K562 (cell line): ENCODE data around the gene CBL.

Experiments used
- CBFB ChIP-seq: sonication (generic); formaldehyde crosslinking; IDR thresholded peaks from 2 replicates; pipeline ENCODE4 v1.4.0; 2020; ENCODE audit warnings: mild to moderate bottlenecking, missing genetic modification reagents
- FOS ChIP-seq: IDR thresholded peaks from 3 replicates; pipeline ENCODE4 v1.6.1; 2011; ENCODE audit not compliant: insufficient read length; ENCODE audit errors: extremely low read depth
- NCOA2 ChIP-seq, 2 experiments: fragments of 450-650 bp; IDR thresholded peaks; 2 replicates each; pipeline ENCODE4 v1.6.1; 2018; ENCODE audit warnings: mild to moderate bottlenecking in 2 of 2, moderate library complexity in 1 of 2; ENCODE audit not compliant: partially characterized antibody in 2 of 2
- NFE2L1 ChIP-seq: fragments of 450-650 bp; IDR thresholded peaks from 2 replicates; pipeline ENCODE4 v1.6.1; 2016; ENCODE audit warnings: missing genetic modification characterization, low read depth, mild to moderate bottlenecking, missing compliant biosample characterization, moderate library complexity, borderline replicate concordance
- POLR2A ChIP-seq: fragments of 450-650 bp; conservative IDR thresholded peaks from 2 replicates; pipeline ENCODE4 v1.6.1; 2016
- POLR2AphosphoS5 ChIP-seq: IDR thresholded peaks from 2 replicates; pipeline ENCODE4 v1.6.1; 2011; ENCODE audit warnings: mild to moderate bottlenecking, low read depth, low read length, moderate library complexity; ENCODE audit not compliant: control insufficient read depth, insufficient read depth
- SIX5 ChIP-seq, 2 experiments: IDR thresholded peaks; 2 replicates each; pipeline ENCODE4 v1.6.1; 2011; ENCODE audit warnings: low read length in 2 of 2, borderline replicate concordance in 1 of 2, low read depth in 1 of 2, mild to moderate bottlenecking in 1 of 2, moderate library complexity in 1 of 2; ENCODE audit not compliant: insufficient read depth in 1 of 2
- SPI1 ChIP-seq: IDR thresholded peaks from 2 replicates; pipeline ENCODE4 v1.6.1; 2011; ENCODE audit warnings: low read depth, low read length, control low read depth, borderline replicate concordance
- STAG1 ChIP-seq: sonication (generic); formaldehyde crosslinking; IDR thresholded peaks from 2 replicates; pipeline ENCODE4 v1.5.0; 2020; ENCODE audit warnings: missing genetic modification reagents, borderline replicate concordance
- ZNF707 ChIP-seq: fragments of 250-450 bp; sonication (Bioruptor Pico); conservative IDR thresholded peaks from 2 replicates; pipeline ENCODE4 v1.8.0; 2022; ENCODE audit warnings: inconsistent platforms, mild to moderate bottlenecking, moderate library complexity
- ZNF79 ChIP-seq: fragments of 250-450 bp; sonication (Bioruptor Pico); IDR thresholded peaks from 2 replicates; pipeline ENCODE4 v1.4.0; 2020; ENCODE audit warnings: low read depth, mild to moderate bottlenecking, moderate library complexity
- TF ChIP-seq, protein P1 (sequence below): sonication (generic); formaldehyde crosslinking; IDR thresholded peaks from 2 replicates; pipeline ENCODE4 v1.8.0; 2023; ENCODE audit warnings: mild to moderate bottlenecking, missing genetic modification reagents

- TF ChIP-seq NFE2L1 (no peak), POLR2AphosphoS5 (no peak), STAG1 (no peak), ZNF707 (CRISPR knock-in tag) (no peak), CBFB (CRISPR knock-in tag) (no peak), FOS (no peak), NCOA2 (IDR thresholded peaks at IDR 0.05; ENCODE audit: partially characterized antibody in 2 of 2) (no peak), SPI1 (no peak), POLR2A (no peak), ZNF79 (CRISPR knock-in tag) (no peak), SIX5 (IDR thresholded peaks at IDR 0.05; ENCODE audit: borderline replicate concordance in 1 of 2, insufficient read depth in 1 of 2, low read depth in 1 of 2, low read length in 2 of 2) (no peak)
- TF ChIP-seq, protein P1, sequence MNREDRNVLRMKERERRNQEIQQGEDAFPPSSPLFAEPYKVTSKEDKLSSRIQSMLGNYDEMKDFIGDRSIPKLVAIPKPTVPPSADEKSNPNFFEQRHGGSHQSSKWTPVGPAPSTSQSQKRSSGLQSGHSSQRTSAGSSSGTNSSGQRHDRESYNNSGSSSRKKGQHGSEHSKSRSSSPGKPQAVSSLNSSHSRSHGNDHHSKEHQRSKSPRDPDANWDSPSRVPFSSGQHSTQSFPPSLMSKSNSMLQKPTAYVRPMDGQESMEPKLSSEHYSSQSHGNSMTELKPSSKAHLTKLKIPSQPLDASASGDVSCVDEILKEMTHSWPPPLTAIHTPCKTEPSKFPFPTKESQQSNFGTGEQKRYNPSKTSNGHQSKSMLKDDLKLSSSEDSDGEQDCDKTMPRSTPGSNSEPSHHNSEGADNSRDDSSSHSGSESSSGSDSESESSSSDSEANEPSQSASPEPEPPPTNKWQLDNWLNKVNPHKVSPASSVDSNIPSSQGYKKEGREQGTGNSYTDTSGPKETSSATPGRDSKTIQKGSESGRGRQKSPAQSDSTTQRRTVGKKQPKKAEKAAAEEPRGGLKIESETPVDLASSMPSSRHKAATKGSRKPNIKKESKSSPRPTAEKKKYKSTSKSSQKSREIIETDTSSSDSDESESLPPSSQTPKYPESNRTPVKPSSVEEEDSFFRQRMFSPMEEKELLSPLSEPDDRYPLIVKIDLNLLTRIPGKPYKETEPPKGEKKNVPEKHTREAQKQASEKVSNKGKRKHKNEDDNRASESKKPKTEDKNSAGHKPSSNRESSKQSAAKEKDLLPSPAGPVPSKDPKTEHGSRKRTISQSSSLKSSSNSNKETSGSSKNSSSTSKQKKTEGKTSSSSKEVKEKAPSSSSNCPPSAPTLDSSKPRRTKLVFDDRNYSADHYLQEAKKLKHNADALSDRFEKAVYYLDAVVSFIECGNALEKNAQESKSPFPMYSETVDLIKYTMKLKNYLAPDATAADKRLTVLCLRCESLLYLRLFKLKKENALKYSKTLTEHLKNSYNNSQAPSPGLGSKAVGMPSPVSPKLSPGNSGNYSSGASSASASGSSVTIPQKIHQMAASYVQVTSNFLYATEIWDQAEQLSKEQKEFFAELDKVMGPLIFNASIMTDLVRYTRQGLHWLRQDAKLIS, result no peak
Measured at GRCh38 chr11:119192111-119192510, 14.0 kb upstream of the CBL start.
